Body of pancreas (tissue), 4 donors: ENCODE data around the gene TSPAN15. TPM values are rescaled to one million over a fixed set of nuclear protein-coding genes. Genes with fewer than 3 reads are reported as not detected.

Experiments
- ATAC-seq: fragments of 150-250 bp; one replicate; pipeline ENCODE4 v1.9.1; 2016
- DNase-seq, 4 donors: peaks; one replicate each; pipeline ENCODE4 v3.0.0-alpha.2; 2019
- H3K27ac ChIP-seq, 4 donors: fragments of 200-600 bp; sonication (generic); 1 replicate in 3 of 4; 2 replicates in 1 of 4; pipeline versions ENCODE4 v1.5.1 to v1.6.1; 2016 to 2019; ENCODE audit warnings: mild to moderate bottlenecking in 1 of 4, mixed read lengths in 1 of 4, moderate library complexity in 1 of 4
- H3K27me3 ChIP-seq, 2 donors: fragments of 200-600 bp; sonication (generic); one replicate each; pipeline ENCODE4 v1.6.0; 2016; ENCODE audit warnings: mild to moderate bottlenecking in 1 of 2
- H3K36me3 ChIP-seq, 2 donors: fragments of 200-600 bp; sonication (generic); replicated peaks in 1 of 2; 2 replicates each; pipeline ENCODE4 v1.5.1; 2016; ENCODE audit warnings: low read depth in 2 of 2; ENCODE audit not compliant: insufficient read depth in 1 of 2
- H3K4me1 ChIP-seq: fragments of 200-600 bp; sonication (generic); one replicate; pipeline ENCODE4 v1.6.0; 2016
- H3K4me3 ChIP-seq, 2 donors: fragments of 200-600 bp; sonication (generic); 1 replicate in 1 of 2; 2 replicates in 1 of 2; pipeline ENCODE4 v1.5.1; 2016 to 2019
- H3K9me3 ChIP-seq, 3 donors: fragments of 200-600 bp; sonication (generic); 1 replicate in 2 of 3; 2 replicates in 1 of 3; pipeline ENCODE4 v1.5.1; 2016
- POLR2A ChIP-seq, 3 donors: fragments of 450-650 bp; IDR thresholded peaks; one replicate each; pipeline ENCODE4 v1.6.1; 2016; ENCODE audit warnings: antibody characterized with exemption in 3 of 3, mild to moderate bottlenecking in 2 of 3
- WGBS, 2 donors: methylation state at CpG; one replicate each; pipeline ENCODE4 v1.1.5; 2017; 5-methylcytosine and 5-hydroxymethylcytosine counted together
- intact Hi-C: fragments of 100-400 bp; cut with DNase I; formaldehyde crosslinking; loops from one replicate; pipeline ENCODE4 v1.15.1; 2023
- total RNA-seq, 2 donors: library from RNA; depleted of rRNA; stranded (reverse); fragments of >200 nt; gene quantifications; one replicate each; pipeline ENCODE4 v1.1.0, GENCODE V29; 2016
- TF ChIP-seq, protein P1 (sequence below), 7 experiments: fragments of 450-650 bp in 4 of 7; fragments of 200-600 bp in 3 of 7; sonication (generic) in 3 of 7; IDR thresholded peaks; one replicate each; pipeline ENCODE4 v1.5.1; 2016 to 2019; ENCODE audit warnings: antibody characterized with exemption in 7 of 7

The TSPAN15 gene
- total RNA-seq, 2 donors from 2014 or later = 20.0 to 32.0 TPM

DNA sequence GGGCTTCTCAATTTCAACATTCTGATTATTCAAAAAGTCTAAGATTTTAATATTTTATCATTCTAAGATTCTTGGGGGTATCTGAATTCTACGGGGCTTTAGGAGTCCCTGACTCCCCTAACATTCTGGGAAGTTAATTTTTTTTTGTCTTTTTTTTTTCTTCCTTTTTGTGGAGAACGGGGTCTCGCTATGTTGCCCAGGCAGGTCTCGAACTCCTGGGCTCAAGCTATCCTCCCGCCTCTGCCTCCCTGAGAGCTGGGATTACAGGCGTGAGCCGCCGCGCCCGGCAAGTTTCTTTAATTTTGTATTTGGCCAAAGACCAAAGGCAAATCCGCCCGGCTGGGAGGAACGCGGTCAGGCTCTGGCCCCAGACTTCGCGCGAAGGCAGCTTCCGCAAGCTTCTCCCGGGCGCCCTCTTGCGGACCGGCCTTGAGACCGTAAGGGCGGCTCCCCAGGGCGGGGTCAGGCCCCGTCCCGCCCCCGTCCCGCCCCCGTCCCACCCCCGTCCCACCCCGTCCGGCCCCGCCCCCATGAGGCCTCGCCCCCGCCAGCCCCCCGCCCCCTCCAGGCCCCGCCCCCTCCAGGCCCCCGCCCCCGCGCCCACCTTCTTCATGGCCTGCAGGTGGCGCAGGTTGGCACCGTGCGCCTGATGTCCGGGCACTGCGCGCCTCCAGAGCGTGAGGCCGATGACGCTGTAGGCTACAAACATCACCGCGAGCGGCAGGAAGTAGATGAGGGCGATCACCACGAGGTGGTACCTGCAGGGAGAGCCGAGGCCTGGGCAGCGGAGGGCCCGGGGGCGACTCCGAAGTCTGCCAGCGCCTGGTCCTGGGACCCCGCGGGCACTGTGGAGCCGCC lies 42.7 kb upstream of the TSPAN15 start:
- Histone ChIP-seq H3K27ac (peak overlapping the region; percentile 55 to 94 (median 88)), H3K4me3 (no peak overlapping the region), H3K36me3 (no peaks in the 10 kb centered on the region), H3K4me1 (peaks cover 13% of the 10 kb centered on the region), H3K27me3 (no peaks in the 10 kb centered on the region), H3K9me3 (no peaks in the 10 kb centered on the region)
- peak; percentile 13 to 69 (median 62) for TF ChIP-seq POLR2A (IDR thresholded peaks at IDR 0.05)
- TF ChIP-seq, protein P1, sequence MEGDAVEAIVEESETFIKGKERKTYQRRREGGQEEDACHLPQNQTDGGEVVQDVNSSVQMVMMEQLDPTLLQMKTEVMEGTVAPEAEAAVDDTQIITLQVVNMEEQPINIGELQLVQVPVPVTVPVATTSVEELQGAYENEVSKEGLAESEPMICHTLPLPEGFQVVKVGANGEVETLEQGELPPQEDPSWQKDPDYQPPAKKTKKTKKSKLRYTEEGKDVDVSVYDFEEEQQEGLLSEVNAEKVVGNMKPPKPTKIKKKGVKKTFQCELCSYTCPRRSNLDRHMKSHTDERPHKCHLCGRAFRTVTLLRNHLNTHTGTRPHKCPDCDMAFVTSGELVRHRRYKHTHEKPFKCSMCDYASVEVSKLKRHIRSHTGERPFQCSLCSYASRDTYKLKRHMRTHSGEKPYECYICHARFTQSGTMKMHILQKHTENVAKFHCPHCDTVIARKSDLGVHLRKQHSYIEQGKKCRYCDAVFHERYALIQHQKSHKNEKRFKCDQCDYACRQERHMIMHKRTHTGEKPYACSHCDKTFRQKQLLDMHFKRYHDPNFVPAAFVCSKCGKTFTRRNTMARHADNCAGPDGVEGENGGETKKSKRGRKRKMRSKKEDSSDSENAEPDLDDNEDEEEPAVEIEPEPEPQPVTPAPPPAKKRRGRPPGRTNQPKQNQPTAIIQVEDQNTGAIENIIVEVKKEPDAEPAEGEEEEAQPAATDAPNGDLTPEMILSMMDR (IDR thresholded peaks at IDR 0.05) = peak; percentile 54 to 89 (median 73)
- peak; percentile 93 for ATAC-seq
- 4 to 15% methylated on average over 19 to 53 of the region's 64 CpGs for WGBS, 2 donors
- peak; percentile 95 to 97 (median 96) for DNase-seq
- intact Hi-C loops = loop anchor here (10.0 kb wide), 1 partner anchor 226 kb away; the partner anchor contains the start of gene FAM241B

- 19 to 29% methylated on average over 7 of the region's 7 CpGs for WGBS, 2 donors
- intact Hi-C loops = loop anchor here (10.0 kb wide), 1 partner anchor 226 kb away; the partner anchor contains the start of gene FAM241B
- DNase-seq = no peak
- no peaks in the 10 kb centered on the region for H3K9me3 ChIP-seq
- H3K36me3 ChIP-seq = no peaks in the 10 kb centered on the region
- no peak overlapping the region for H3K4me3 ChIP-seq
- H3K4me1 ChIP-seq = peaks cover 13% of the 10 kb centered on the region
- peak overlapping the region; percentile 55 to 94 (median 88) for H3K27ac ChIP-seq
- no peak for ATAC-seq
- TF ChIP-seq, protein P1 (IDR thresholded peaks at IDR 0.05) = no peak
- TF ChIP-seq POLR2A (IDR thresholded peaks at IDR 0.05) = no peak
- no peaks in the 10 kb centered on the region for H3K27me3 ChIP-seq
Measured at GRCh38 chr10:69409176-69409495, 42.1 kb upstream of the TSPAN15 start.

GRCh38 chr10:69409968-69410367 lies 41.3 kb upstream of the TSPAN15 start:
- Histone ChIP-seq H3K4me1 (peaks cover 13% of the 10 kb centered on the region), H3K27ac (no peak overlapping the region), H3K4me3 (no peak overlapping the region), H3K27me3 (no peaks in the 10 kb centered on the region), H3K36me3 (no peaks in the 10 kb centered on the region), H3K9me3 (no peaks in the 10 kb centered on the region)
- 45 to 81% methylated on average over 6 of the region's 6 CpGs for WGBS, 2 donors
- ATAC-seq (no peak), DNase-seq (peak in 1 of 4 donors; percentile 33)
- TF ChIP-seq, protein P1 (IDR thresholded peaks at IDR 0.05) = no peak
- no peak for TF ChIP-seq POLR2A (IDR thresholded peaks at IDR 0.05)
- intact Hi-C loops = loop anchor here (5.0 to 10.0 kb wide), 2 partner anchors 92 to 225 kb away; partner anchors contain the start of gene FAM241B

- Histone ChIP-seq H3K27ac (no peak overlapping the region), H3K4me1 (peaks cover 13% of the 10 kb centered on the region), H3K9me3 (no peaks in the 10 kb centered on the region), H3K36me3 (no peaks in the 10 kb centered on the region), H3K4me3 (no peak overlapping the region), H3K27me3 (no peaks in the 10 kb centered on the region)
- ATAC-seq (no peak), DNase-seq (no peak)
- intact Hi-C loops = loop anchor here (5.0 kb wide), 1 partner anchor 92 kb away; no protein-coding TSS in a partner anchor
- no peak for TF ChIP-seq POLR2A (IDR thresholded peaks at IDR 0.05)
- TF ChIP-seq, protein P1 (IDR thresholded peaks at IDR 0.05) = no peak
- WGBS, 2 donors = 82 to 84% methylated on average over 10 of the region's 10 CpGs
Measured at GRCh38 chr10:69410487-69410886, 40.8 kb upstream of the TSPAN15 start.
